HG03571 (cell line): Measurements from ENCODE around the gene KDM5A.
"Not testable (repeated sequence)": the region's sequence is repeated elsewhere in the genome, so short reads cannot be mapped to it uniquely, and the experiment has no call there.

ENCODE experiments used
- ATAC-seq: cut with Tn5 transposase; IDR thresholded peaks from one replicate; pipeline ENCODE4 v1.9.1; 2021; ENCODE audit not compliant: unreplicated experiment

Gene KDM5A

GRCh38 chr12:389142-390096 is at the start of gene KDM5A:
Gene KDM5A, minus strand, starts transcription at chr12:389320. Its CDS starts 229 bp downstream, at chr12:389091.
- peak; percentile 86 for ATAC-seq

- ATAC-seq = not testable (repeated sequence)
Observed at GRCh38 chr12:435737-436136, 46.6 kb upstream of the KDM5A start.

- no peak for ATAC-seq
Observed at GRCh38 chr12:422526-422925, 33.4 kb upstream of the KDM5A start.

GRCh38 chr12:418432-418831 is 29.3 kb upstream of the KDM5A start:
- no peak for ATAC-seq

- ATAC-seq = no peak
Observed at GRCh38 chr12:414859-415258, 25.7 kb upstream of the KDM5A start.

GRCh38 chr12:402029-402389 is 12.9 kb upstream of the KDM5A start:
- ATAC-seq = no peak

GRCh38 chr12:401235-402028 is 12.3 kb upstream of the KDM5A start, which contains the start of gene CCDC77:
Gene CCDC77, plus strand, starts transcription at chr12:401644. Its CDS starts 7,740 bp downstream, at chr12:409384.
- peak; percentile 95 for ATAC-seq

- no peak for ATAC-seq
Observed at GRCh38 chr12:400828-401227, 11.7 kb upstream of the KDM5A start.

- ATAC-seq = peak; percentile 39
Observed at GRCh38 chr12:388541-389141, 479 bp downstream of the KDM5A start.

- ATAC-seq = no peak
Observed at GRCh38 chr12:388012-388411, 1.1 kb downstream of the KDM5A start.

- ATAC-seq = no peak
Observed at GRCh38 chr12:386651-387050, 2.5 kb downstream of the KDM5A start.

GRCh38 chr12:370739-371485 is 18.2 kb downstream of the KDM5A start:
- ATAC-seq = not testable (repeated sequence)

- no peak for ATAC-seq
Observed at GRCh38 chr12:367972-368371, 21.1 kb downstream of the KDM5A start.

- ATAC-seq = no peak
Observed at GRCh38 chr12:366820-367219, 22.3 kb downstream of the KDM5A start.

GRCh38 chr12:359091-359490 is 30.0 kb downstream of the KDM5A start:
- no peak for ATAC-seq

- no peak for ATAC-seq
Observed at GRCh38 chr12:356276-356988, 32.7 kb downstream of the KDM5A start.

GRCh38 chr12:351197-351596 is 37.9 kb downstream of the KDM5A start:
- ATAC-seq = not testable (repeated sequence)

- not testable (repeated sequence) for ATAC-seq
Observed at GRCh38 chr12:349625-350024, 39.5 kb downstream of the KDM5A start.

GRCh38 chr12:343036-343435 is 46.1 kb downstream of the KDM5A start:
- not testable (repeated sequence) for ATAC-seq

GRCh38 chr12:337039-337438 is 52.1 kb downstream of the KDM5A start:
- no peak for ATAC-seq
